Heart left ventricle (tissue), 13 donors: Measurements from ENCODE around the gene PBX1.

Source experiments
- POLR2A ChIP-seq, 2 donors: fragments of 450-650 bp; IDR thresholded peaks; one replicate each; pipeline ENCODE4 v1.6.1; 2017; ENCODE audit warnings: antibody characterized with exemption in 2 of 2, mild to moderate bottlenecking in 2 of 2, moderate library complexity in 2 of 2
- TF ChIP-seq, protein P1 (sequence below), 12 donors: fragments of 200-600 bp; sonication (generic) in 4 of 12; IDR thresholded peaks; one replicate each; pipeline versions ENCODE4 v1.5.0 to v1.8.0; 2018 to 2022; ENCODE audit warnings: antibody characterized with exemption in 12 of 12, mild to moderate bottlenecking in 5 of 12
- donor health status: ischemic (EF 13 %, LVEDD 7.1; RV severe dilation, severe dysfunction).
- donor health status: DM: no; HTN: yes; CAD: no.
- donor health status: DM: no; HTN: no; CAD: no.
- donor health status: ischemic (EF 25% LVEDD 6.9; RV normal size, moderate dysfunction).
- donor health status: ischemic (EF 25% LVEDD 5.7; RV mildly dilated, moderate dysfunction).
- donor health status: ischemic (EF 35%, LVEDD 5.7; RV mildly dilated, moderate dysfunction).
- donor health status: nonischemic (EF 11% LVEDD 7.7; RV severe dilation, severe dysfunction).
- donor health status: DM: yes; HTN: yes; CAD: no.
- donor health status: PGD.
- donor health status: ischemic (EF 29% LVEDD 5.4; RV normal size, mild dysfunction).
- donor health status: nonischemic (EF 23%, LVEDD 6.1; RV moderate dilation, normal function).

DNA sequence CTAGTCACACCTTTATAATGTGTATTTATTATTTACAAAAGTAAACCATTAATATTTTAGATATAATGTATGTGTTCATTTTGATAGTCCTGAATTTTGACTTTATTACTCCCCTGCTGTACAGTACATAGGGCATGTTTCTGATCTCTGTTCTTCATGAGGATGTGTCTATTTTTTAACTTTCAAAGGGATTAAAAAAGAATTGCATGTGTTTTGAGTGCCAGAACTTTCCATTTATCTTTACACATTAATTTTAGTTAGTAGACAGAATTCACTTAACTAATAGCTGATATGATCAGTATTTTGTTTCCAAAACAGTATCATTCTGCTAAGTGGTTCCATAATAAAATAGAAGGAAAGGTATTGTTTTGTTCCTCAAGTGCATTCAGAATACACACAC is 3.1 kb downstream of the PBX1 start:
- TF ChIP-seq, protein P1, sequence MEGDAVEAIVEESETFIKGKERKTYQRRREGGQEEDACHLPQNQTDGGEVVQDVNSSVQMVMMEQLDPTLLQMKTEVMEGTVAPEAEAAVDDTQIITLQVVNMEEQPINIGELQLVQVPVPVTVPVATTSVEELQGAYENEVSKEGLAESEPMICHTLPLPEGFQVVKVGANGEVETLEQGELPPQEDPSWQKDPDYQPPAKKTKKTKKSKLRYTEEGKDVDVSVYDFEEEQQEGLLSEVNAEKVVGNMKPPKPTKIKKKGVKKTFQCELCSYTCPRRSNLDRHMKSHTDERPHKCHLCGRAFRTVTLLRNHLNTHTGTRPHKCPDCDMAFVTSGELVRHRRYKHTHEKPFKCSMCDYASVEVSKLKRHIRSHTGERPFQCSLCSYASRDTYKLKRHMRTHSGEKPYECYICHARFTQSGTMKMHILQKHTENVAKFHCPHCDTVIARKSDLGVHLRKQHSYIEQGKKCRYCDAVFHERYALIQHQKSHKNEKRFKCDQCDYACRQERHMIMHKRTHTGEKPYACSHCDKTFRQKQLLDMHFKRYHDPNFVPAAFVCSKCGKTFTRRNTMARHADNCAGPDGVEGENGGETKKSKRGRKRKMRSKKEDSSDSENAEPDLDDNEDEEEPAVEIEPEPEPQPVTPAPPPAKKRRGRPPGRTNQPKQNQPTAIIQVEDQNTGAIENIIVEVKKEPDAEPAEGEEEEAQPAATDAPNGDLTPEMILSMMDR (IDR thresholded peaks at IDR 0.05), result no peak
- no peak for TF ChIP-seq POLR2A (IDR thresholded peaks at IDR 0.05)
